ENCODE data around the gene TSPAN18.

DNA sequence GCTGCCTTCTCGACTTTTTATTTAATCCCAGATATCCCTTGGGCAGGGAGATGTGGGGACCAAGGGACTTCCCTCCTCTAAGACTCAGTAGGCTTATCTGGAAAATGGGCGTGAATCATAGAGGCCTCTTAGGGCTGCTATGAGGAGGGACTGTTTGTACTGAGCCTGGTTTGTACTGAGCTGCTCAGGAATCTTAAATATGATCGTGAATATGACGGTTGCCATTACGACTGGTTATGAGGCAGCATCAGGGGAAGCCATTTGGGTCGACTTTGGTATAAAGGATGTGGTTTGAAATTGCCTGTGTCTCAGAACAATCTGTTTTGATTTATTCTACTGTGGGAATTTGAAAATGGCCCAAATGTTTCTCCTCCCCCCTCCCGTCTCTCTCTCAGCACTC is 20.6 kb downstream of the TSPAN18 start:
- no peak for TF ChIP-seq CTCF (IDR thresholded peaks at IDR 0.05 in 4 of 5, conservative IDR thresholded peaks at IDR 0.05 in 1 of 5)
- no peak for TF ChIP-seq POLR2A (IDR thresholded peaks at IDR 0.05)

Data from gastrocnemius medialis (tissue), 4 donors.